BJ (cell line): Measurements from ENCODE around the gene RASSF5. TPM values are rescaled to one million over a fixed set of nuclear protein-coding genes. Genes with fewer than 3 reads are reported as not detected.

Source experiments
- CTCF ChIA-PET: fragments of 350-600 bp; formaldehyde crosslinking; extraction: SDS; loops from one replicate; lab custom pipeline; 2021; ENCODE audit warnings: antibody characterized with exemption, inconsistent platforms; lab: Yijun Ruan, JAX
- POLR2A ChIA-PET: fragments of 300-600 bp; sonication (Branson Sonifier 250); formaldehyde crosslinking; extraction: SDS; loops from one replicate; lab custom pipeline; 2021; ENCODE audit warnings: antibody characterized with exemption; lab: Charles Lee
- DNase-seq: peaks from one replicate; pipeline ENCODE4 v3.0.0-alpha.2; 2011; ENCODE audit warnings: low read depth
- H3K27me3 ChIP-seq: 2 replicates; pipeline ENCODE4 v1.6.0; 2011; ENCODE audit warnings: low read length; ENCODE audit not compliant: control insufficient read depth, insufficient read depth
- H3K36me3 ChIP-seq: 2 replicates; pipeline ENCODE4 v1.5.1; 2011; ENCODE audit warnings: low read length; ENCODE audit not compliant: control insufficient read depth, insufficient read depth
- H3K4me3 ChIP-seq: 2 replicates; pipeline ENCODE4 v1.5.1; 2011; ENCODE audit warnings: low read depth, mild to moderate bottlenecking, control low read depth, low read length
- CTCF ChIP-seq: IDR thresholded peaks from 2 replicates; pipeline ENCODE4 v1.5.1; 2011; ENCODE audit warnings: low read depth, mild to moderate bottlenecking, control low read depth, inconsistent platforms, low read length, moderate library complexity; ENCODE audit not compliant: insufficient read depth
- polyA plus RNA-seq: library from polyadenylated mRNA; depleted of rRNA; stranded (reverse); fragments of >200 nt; gene quantifications from 2 replicates; pipeline ENCODE4 v1.2.3, GENCODE V29; 2011

Gene RASSF5
- polyA plus RNA-seq, 1 experiment: 2.1 TPM

- CTCF ChIA-PET: interaction anchor here (0.7 to 6.2 kb wide), 14 partner anchors 10 to 1248 kb away, joined by 3 to 78 read pairs (median 8); partner anchors contain the start of gene EIF2D
- peak; percentile 55 for TF ChIP-seq CTCF
- DNase-seq: no peak
- H3K4me3 ChIP-seq: no peak overlapping the region
- POLR2A ChIA-PET: interaction anchor here (0.6 kb wide), 1 partner anchor 19 kb away, joined by 4 read pairs; the partner anchor contains the start of gene EIF2D
- no peaks in the 10 kb centered on the region for H3K36me3 ChIP-seq
- peaks cover 3% of the 10 kb centered on the region for H3K27me3 ChIP-seq
Measured at GRCh38 chr1:206631085-206631509, 123.8 kb downstream of the RASSF5 start.

GRCh38 chr1:206633708-206634121, 126.4 kb downstream of the RASSF5 start:
- Histone ChIP-seq H3K4me3 (no peak overlapping the region), H3K27me3 (peaks cover 2% of the 10 kb centered on the region), H3K36me3 (no peaks in the 10 kb centered on the region)
- no peak for TF ChIP-seq CTCF
- peak; percentile 81 for DNase-seq
- ChIA-PET CTCF (interaction anchor here (0.7 to 7.4 kb wide), 15 partner anchors 12 to 279 kb away, joined by 3 to 130 read pairs (median 7); partner anchors contain the start of gene EIF2D), POLR2A (no interaction called here)

DNA sequence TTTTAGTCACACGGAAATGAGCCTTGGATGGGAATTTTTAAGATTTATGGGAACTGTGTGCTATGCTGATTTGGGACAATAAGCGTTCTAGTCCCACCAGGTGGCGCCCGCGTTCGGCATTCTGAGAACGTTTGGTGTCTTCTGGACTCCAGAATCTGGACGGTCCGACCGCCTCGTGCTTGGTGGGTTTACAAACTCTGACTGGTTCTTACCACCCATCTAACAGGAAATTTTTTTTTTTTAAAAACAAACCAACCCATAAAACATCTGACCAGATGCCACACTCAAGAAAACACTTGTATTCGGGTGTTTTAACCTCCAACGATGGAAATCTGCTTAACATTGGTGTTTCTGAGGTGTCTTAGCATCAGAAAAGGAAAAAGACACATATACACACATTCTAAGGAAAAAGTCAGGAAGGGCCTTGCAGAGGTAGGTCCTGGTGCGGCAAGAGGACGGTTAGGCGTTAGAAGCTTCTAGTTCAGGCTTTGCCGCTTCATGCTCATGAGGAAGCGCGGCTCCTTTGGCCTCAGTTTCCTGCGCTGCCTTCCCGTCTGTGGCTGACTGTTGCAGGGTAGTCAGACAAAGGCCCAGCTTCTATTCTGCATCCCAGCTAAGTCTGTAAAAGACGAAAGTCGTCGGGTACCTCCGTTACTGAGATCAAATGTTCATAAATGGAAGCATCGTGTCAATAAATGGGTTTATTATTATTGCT, 127.2 kb downstream of the RASSF5 start:
- peak; percentile 66 for DNase-seq
- H3K27me3 ChIP-seq: peaks cover 2% of the 10 kb centered on the region; the same call in 1 of the 2 replicates
- ChIA-PET POLR2A (no interaction called here), CTCF (interaction anchor here (0.8 to 7.4 kb wide), 26 partner anchors 8 to 347 kb away, joined by 3 to 130 read pairs (median 4); partner anchors contain the start of gene EIF2D)
- peak; percentile 83 for TF ChIP-seq CTCF
- H3K4me3 ChIP-seq: peak overlapping the region; percentile 83
- no peaks in the 10 kb centered on the region for H3K36me3 ChIP-seq

DNA sequence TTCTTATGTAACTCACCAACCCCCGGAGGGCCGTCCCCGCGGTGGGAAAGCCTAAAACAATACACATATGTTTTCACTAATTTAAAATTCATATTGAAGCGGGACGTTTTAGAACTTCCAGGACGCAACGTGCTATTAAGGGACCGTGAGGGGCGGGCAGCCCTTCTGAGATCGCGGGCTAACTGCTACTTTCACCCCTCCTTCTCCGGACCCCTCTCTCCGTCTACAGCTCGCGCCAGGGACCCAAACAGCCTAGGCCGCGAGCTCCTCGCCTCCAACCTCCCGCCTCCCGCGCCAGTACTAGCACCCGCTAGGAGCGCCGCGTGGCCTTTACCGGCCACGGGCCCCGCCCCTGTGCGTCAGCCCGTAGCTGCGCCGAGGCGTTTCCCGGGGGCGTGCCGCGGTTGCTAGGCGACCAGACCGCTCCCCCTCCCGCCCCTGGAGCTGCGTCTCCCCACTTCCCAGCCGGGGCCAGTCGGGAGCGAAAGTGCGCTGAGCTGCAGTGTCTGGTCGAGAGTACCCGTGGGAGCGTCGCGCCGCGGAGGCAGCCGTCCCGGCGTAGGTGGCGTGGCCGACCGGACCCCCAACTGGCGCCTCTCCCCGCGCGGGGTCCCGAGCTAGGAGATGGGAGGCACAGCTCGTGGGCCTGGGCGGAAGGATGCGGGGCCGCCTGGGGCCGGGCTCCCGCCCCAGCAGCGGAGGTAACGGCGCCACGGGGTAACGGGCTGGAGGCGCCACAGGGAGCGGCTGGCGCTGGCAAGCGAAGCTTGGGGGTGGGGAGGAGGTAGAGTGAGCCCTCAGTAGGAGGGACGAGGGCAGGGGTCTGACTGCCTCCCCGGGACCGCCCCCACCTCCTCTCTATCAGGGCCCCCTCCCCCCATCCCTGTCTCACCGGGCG, 128.0 kb downstream of the RASSF5 start, which contains the start of gene DYRK3:
Gene DYRK3, plus strand, starts transcription at position 457 of the 898 bp plus-strand sequence. Its CDS starts 168 bp downstream, at position 625.
- no peaks in the 10 kb centered on the region for H3K27me3 ChIP-seq
- CTCF ChIA-PET: interaction anchor here (0.6 to 7.4 kb wide), 26 partner anchors 8 to 347 kb away, joined by 3 to 130 read pairs (median 4); partner anchors contain the start of gene EIF2D
- POLR2A ChIA-PET: interaction anchor here (0.9 kb wide), 1 partner anchor 23 kb away, joined by 5 read pairs; no protein-coding TSS in a partner anchor
- DNase-seq: peak; percentile 46
- no peaks in the 10 kb centered on the region for H3K36me3 ChIP-seq
- peak within 1 kb of the TSS; percentile 83 for H3K4me3 ChIP-seq
- 0 out of 2 replicates have a peak, but pooled peaks have one; percentile 13 for TF ChIP-seq CTCF
